ENCODE results near the gene LCN9.

Gene LCN9

DNA sequence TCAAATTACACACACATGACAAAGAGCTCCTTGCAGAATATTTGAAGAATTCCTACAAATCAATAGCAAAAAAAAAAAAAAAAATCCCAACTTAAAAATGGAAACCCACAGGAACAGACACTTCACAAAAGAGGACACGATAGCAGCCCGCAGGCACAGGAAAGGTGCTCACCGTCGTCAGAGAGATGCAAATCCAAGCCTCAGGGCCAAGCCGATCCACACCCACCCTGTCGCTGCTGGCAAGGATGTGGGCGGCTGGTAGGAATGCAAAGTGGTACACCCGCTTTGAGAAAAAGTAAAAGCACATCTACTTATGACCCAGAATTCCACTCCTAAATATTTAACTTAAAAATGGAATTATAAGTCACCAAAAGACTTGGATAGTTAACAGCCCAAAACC, 10.8 kb downstream of the LCN9 start:
- peak in 1 of 2 experiments; percentile 47 for DNase-seq

DNA sequence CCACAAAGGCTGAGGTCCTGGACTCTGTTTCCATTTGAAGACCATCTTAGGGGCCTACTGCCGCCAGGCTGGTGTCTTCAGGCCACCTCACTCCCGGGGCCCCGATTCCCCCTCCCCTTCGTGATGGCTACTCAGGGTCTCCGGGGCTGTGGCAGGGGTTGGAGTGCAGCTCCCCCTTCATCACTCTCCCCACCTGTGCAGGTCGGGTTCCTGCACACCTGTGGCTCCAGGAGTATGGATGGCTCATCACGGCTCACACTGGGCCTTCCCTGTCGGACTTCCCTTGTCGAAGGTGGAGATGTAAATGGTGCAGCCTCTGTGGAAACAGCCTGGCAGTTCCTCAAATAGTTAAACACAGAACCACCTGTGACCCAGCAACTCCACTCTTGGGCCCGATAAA, 11.9 kb downstream of the LCN9 start:
- DNase-seq = no peak

DNA sequence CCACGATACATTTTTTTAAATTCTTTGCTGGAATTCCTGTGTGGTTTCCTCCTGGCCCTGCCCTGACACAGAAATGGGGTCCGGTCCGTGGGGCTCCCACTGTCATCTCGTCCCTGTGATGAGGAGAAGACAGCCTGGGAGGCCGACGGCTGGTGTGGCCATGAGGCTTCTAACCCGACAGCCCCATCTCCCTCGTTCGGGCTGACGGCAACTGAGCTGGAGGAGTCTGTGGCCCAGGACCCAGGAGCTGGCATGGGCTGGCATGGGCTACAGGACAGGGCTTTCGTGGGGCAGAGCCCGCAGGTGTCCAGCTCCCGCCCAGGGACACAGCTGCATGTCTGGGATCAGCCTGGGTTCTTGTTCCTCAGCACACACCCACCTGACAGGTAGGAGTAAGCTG, 13.8 kb downstream of the LCN9 start:
- no peak for DNase-seq

DNA sequence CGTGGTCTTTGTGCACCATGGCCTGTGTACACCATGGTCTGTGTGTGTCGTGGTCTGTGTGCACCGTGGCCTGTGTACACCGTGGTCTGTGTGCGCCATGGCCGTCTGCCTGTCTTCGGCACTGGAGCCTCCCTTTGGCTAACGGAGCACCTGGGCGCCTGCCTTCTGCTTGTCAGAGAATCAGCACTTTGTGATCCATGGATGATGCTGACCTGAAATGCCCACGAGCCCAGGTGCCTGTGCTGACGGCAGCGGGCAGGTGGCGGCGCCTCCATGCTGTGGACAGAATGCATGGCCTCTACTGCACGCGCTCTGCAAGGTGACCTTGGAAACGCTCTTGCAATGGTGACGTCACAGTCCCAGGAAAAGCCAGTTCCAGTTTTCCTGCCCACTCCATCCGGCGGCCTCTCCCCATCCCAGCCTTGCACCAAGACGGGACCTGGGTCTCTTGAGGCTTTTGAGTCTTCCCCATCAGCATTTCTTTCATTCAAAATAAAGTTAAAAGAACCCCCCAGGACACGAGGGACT, 14.6 kb downstream of the LCN9 start:
- DNase-seq = no peak

DNA sequence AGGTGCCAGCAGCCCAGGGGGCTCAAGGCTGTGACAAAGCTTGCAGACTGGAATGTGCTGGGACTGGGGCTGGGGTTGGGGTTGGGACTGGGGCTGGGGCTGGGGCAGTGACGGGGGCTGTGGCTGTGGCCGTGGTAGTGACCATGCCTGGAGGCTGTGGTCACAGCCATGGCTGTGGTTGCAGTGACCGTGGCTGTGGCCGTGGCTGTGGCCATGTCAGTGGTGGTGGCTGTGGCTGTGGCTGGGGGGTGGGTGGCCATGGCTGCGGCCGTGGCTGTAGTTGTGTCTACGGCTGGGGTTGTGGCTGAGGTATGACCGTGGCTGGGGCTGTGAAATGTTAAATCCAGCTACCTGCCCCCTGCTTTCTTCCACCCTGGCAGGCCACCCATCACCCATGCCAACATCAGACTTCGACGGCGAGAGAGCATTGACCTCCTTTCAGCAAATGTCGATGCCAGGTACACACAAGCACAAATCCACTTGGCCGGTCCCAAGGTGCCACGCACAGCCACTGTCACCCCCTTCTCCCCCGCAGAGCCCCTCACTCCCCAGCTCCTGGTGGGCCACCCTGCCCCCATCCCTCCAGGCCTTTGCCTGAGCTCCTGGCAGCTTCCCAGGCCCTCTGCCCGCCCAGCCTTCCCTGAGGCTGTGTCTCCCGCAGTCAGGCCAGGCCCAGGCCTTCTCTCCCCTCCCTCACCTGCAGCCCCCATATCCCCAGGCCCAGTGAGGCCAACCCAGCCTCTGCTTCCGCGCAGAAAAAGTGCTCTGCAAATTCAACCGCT, 15.3 kb downstream of the LCN9 start:
- DNase-seq = no peak

DNA sequence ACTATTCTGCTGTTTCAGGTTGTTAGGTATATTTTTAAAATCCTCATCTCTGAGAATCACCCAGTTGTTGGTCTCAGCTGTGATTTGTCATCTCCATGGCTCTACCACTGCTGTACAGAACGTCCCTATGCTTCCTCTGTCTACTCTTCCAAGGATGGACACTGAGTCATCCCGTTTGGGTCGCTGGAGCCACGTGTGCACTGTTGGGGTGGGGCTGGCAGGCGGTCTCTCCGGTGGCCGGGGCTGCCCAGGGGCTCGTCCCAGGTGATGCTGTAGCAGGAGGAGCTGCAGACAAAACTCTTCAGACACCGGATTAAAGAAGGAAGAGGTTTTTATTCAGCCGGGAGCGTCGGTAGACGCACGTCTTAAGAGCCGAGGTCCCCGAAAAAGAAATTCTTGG, 16.9 kb downstream of the LCN9 start:
- DNase-seq = no peak

DNA sequence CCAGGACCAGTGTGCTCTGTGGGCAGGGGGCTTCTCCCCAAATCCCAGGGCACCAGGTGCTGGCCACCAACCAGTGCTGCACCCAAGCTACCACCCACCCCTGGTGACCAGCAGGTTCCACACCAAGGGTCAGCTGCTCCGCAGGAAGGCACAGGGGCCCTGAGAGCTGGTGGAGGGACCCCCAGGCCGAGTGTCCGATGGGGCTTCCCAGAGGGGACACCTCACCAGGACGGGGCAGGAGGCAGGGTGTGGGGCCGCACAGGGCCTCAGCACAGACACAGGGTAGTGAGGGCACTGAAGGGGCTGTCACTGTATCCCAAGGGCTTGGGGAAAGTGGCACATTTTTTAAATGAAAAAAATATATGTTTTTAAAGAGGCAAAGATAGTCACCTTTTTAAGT, 18.1 kb downstream of the LCN9 start:
- DNase-seq = no peak

DNA sequence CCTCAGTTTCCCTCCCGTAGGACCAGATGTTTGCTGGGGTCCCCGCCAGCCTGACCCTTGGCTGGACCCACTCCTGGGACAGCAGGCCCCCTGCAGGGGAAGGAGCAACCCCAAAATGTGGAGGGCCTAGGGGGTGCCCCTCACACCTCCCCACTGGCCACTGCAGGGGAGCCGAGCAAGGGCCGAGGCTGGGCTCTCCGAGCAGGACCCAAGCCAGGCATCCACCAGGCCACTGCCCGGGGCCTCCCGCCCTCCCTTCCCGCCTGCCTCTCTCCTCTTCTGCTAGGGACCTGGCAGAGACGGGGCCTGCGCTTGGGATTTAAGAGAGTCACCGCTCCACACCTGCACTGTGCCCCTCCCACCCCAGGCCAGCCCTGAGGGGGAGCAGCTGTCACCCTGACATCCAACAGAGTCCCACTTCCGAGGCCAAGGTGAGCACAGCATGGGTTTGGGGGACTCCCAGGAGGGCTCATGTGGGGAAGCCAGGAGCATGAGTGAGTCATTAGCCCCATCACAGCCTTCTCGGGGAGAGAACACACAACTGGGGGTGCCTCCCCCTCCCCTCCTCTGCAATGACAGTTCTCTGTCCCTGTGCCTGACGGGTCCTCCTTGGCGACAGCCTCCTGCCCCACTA, 20.4 kb downstream of the LCN9 start:
- DNase-seq = no peak

DNA sequence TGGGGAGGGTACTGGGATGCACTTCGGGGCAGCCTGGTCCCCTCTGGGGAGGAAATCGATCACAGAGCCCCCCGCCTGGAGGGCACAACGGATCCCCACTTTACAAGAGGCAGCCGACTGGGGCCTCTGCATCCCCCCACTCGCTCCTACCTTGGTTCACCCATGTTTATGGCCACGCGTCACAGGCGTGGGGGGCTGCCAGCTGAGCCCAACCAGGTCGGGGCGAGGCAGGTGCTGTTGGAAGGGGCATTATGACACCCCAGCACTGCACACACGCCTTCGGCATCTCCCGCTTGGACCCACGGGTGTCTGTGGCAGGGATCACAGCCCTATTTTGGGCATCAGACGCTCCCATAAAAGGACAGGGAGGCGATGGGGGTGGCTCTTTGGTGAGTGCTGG, 21.6 kb downstream of the LCN9 start:
- DNase-seq = no peak

DNA sequence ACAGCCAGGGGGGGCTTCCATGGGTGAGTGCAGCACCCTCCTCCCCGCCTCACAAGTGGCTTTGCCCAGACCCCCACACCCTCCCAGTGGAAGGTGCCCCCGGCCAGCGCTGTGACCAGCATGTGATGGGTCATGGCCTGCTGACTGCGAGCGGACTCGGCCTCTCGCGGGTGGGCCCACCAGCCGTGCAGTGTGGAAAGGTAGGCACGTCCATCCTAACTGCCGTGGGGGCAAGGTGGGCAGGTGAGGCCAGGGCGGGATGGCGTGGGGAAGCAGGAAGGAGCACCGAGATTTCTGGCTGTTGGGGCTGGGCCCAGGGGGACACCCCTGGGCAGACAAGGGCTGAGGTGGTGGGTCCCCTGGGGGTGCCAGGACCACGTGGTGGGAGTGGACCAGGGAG, 24.1 kb downstream of the LCN9 start:
- no peak for DNase-seq

DNA sequence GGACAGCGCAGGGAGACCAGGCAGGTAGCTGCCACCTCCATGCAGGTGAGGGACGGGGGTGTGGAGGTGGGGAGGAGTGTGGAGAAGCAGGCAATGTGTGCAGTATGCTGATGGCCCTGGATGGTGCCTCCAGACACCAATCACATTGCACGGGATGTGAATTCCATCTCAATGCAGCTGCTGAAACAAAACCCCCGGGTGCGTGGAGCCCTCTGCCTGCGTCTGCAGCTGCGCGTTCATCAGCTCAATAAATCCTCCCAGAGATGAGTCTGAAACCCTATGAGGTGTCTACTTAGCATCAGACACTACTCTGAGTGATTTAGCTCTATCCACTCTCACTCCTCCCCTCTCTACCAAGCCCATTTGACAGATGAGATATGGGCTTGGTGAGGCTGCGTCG, 25.9 kb downstream of the LCN9 start:
- DNase-seq = no peak

DNA sequence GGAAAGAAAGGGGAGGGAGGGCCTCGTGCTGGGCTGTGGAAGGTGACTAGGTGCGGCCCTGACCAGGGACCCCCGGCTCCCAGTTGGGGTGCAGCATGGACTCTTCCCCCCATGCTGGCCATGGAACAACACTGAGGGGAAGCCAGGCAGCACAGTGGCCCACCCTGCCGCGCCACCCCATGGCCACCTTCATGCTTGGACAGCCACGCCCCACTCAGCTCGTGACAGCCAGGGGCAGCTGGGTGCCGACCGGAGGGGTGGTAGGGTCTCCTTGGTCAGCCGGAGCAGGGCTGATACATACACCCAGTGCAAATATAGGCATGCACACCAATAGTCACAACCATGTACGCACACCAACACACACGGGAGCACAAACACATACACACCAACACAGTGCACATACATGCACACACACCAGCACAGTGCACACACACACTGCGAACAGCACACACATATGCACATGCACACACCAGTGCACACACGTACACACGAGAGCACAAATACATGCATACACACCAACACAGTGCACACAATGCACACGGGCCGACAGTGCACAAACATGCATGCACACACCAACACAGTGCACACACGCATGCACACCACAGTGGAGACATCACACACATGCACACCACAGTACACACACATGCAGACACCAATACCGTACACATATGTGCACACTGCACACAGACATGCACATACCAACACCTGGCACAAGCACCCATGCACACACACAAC, 27.9 kb downstream of the LCN9 start:
- DNase-seq = no peak

DNA sequence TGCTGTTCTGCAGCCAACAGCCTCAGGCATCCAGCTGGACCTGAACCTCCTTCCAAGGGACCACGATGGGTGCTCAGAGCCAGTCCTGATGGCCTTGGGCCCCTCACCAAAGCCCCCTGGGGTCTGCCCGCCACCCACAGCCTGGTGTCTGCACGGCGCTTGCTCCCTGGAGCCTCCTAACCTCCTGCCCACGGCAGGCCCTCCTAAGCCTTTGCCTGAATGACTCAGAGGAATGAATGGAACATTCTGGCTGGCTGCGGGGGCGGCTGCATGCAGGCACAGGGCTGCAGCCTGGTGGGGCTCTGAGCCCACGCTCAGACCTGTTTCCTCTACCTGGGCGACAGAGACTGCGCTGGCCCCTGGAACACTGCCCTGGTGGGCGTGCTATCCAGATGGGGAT, 29.3 kb downstream of the LCN9 start:
- no peak for DNase-seq

DNA sequence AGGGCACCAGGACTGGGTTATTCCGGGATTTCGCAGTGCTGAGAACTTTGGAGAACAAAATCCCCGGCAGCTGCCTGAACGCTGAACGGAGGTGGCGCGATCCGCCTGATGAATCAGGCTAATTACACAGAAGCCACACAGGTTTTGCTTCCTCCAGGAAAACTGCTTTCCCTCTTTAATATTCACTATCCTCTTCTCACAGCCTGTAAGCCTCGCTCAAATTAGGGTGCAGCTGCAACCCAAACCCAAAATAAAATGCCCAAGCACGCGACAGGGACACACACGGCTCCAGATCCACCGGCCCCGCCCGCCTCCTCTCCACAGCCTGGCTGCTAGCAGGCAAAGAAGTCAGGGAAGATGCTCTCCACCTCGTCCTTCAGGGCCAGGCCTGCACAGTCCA, 30.2 kb downstream of the LCN9 start:
- no peak for DNase-seq

DNA sequence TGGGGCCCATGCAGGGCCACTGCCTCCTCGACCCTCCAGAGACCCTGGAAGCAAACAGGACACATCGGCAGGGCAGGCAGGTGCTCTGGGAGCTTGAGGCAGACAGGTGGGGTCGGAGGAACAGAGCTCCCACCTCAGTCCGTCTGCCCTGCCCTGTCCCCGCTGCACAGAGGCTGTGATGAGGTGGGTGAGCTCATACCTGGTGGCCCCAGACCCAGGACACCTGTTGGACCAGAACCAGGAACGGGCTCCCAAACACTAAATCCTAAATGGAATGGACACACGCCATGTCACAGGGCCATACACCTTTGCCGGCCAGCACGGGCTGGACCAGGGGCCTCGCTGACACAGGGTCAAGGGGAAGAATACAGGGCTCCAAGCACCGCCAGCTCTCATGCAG, 30.7 kb downstream of the LCN9 start:
- DNase-seq = no peak

DNA sequence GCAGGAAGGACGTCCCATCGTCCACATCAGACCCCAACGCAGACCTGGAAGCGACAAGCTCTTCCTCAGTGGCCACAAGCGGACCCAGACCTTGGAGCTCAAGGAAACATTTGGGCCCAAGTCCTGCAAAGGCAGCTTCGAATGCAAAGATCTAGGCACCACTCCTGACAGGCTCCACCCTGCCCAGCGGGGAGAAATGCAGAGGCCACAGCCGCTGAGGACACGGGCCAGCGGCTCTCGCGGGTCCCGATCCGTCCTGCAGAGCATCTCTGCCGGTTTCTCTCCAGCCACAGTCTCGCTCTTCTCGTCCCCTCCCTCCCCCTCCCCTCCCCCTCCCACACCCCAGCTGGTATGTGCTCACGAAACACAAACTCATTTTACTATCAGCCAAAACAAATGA, 31.3 kb downstream of the LCN9 start:
- no peak for DNase-seq

DNA sequence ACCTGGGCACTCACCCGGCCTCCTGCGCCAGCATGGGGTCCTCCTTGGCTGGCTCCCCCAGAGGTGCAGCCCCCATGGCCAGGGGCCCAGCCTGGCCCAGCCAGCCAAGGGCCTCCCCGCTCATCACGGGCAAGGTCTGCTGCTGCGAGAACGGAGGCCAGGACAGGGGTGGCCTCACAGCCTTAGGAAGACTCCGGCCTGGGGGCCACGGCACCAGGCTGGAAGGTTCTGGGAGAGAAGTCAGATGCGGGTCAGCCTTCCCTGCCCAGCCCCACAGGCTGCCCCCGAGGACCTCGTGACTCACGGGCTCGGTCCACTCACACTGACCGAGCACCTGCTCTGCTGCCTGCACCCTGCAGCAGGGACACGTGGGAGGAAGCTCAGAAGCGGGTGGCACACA, 31.9 kb downstream of the LCN9 start:
- no peak for DNase-seq

DNA sequence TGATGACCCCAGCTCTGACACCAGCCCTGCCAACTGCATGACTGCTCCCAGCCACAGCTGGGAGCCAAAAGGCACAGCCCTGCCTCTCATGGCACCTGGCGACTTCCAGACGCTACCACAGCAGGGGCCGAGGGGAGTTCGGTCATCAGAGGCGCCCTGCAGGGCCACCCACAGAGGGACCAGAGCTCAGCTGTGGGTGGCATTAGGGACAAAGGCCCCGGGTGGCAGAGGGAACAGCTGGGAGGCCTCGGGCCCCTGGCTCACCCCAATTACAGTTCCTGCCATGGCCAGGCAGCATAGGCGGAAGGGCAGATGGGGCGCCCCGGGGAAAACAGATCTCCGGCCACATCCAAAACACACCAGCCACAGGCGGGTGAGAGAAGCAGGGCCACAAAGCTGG, 32.5 kb downstream of the LCN9 start:
- no peak for DNase-seq

DNA sequence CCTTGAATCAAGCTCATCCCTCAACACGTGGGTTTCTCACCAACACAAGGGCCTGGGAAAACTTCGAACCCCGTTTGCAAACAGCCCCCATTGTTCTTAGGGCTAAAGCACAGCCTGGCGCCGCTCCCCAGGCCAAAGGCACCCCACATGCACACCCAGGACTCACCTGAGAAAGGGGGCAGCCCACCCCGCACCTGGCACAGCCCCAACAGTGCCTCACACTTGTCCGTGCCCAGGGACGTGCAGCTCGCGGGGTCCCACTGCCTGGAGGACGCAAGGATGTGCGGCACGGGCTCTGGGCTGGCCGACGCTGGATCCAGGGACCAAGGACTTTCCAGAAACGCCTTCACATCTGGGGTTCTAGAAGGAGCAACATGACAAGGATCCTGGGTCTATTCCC, 33.3 kb downstream of the LCN9 start:
- no peak for DNase-seq

DNA sequence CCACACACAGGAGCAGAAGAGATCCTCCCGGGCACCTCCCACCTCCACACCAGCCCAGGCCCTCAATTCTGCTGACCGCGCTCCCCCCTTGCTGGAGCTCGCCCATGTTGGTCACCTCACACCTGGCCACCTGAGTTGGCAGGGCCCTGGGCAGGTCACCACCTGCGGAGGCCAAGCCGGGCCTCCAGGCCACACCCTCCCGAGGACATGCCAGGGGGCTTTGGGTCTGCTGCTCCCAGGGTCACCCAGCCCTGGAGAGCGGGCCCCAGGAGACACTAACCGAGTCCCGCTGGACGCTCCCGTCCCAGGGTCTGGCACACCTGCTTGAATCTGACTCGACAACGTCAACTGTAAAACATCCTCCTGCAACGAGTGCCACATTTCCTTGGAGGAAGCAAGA, 34.1 kb downstream of the LCN9 start:
- DNase-seq = no peak

DNA sequence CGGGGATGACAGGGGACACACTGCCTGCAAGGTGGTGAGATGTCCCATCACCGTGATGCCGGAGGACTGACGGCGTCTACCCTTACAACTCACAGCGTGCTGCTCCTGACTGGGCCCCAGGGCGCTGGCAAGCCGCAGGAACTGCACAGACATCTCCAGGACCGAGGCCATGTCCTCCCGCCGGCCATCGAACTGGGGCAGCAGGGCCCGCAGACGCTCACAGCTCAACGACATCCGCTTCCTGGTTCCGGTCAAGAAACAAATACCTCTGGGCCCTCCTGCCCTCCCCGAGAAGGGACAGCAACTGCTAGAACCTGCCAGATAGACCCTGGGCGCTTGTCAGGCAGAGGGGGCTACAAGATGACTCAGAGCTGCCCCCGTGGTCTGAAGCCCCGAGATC, 35.1 kb downstream of the LCN9 start:
- no peak for DNase-seq

DNA sequence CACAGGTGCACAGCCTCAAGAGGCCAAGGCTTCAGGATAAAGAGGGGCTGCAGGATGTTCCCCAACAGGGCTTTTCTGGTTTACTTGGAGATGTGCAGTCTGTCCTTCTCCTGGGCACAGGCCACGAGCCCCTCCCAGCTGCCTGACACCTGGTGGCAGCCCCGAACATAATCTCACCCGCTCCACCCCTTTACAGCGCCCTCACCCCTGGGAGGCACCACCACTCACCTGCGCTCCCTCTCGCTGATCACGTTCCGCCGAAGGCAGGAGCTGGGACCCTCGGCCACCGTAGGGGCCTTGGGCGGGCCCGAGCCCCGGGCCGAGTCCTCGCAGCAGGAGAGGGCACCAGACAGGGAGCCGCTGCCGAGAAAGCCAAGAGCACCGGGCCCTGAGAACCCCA, 35.7 kb downstream of the LCN9 start:
- peak; percentile 33 to 66 for DNase-seq

DNA sequence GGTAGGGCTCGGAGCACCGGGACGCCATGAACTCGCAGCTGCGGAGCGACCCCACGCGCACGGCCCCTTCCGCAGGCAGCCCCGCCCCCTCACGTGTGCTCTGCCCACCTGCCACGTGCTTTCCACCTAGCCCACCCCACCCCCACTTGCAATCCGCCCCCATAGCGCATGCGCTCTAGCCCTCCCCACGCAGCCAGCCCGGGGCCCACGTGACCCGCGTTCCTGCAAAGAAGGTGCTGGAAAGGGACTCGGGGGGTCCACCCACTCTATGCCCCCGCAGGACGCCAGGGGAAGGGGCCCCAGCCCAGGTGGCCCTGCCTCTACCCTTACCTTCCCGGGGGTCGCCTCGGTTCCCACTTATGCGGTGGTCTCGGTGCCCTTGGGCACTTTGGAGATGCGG, 36.3 kb downstream of the LCN9 start, which contains the start of gene SOHLH1:
Gene SOHLH1, minus strand, starts transcription at position 42 of the 400 bp plus-strand sequence. Its CDS starts 14 bp downstream, at position 28.
- peak in 1 of 2 experiments; percentile 26 for DNase-seq

DNA sequence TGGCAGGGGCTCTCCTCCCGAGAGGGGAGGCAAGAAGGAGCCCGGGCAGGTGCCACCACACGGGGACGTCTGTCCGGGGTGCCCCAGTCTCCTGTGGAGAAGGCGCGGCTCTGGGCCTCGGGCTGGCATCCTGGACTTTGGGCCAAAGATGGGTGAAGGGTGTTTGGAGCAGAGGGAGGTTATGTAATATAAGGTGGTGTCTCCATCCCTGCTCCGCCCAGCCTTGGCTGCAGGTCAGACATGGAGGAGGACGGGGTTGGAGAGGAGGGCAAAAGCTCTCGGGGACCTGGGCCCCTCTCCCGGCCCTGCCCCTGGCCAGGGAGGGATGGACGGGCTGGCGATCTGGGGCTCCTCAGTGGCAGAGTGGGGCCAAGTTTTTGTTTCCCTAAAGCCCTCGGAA, 37.4 kb downstream of the LCN9 start:
- no peak for DNase-seq

Measured in NCI-H526 (cell line).